Posterior vena cava (tissue), 2 donors: ENCODE data around the gene CHP1. TPM values are rescaled to one million over a fixed set of nuclear protein-coding genes. Genes with fewer than 3 reads are reported as not detected.
"Not testable (repeated sequence)": the region's sequence is repeated elsewhere in the genome, so short reads cannot be mapped to it uniquely, and the experiment has no call there.

ENCODE experiments used
- DNase-seq: peaks from one replicate; pipeline ENCODE4 v3.0.0-alpha.2; 2020; ENCODE audit warnings: low spot score
- intact Hi-C, 2 donors: fragments of 100-400 bp; cut with DNase I; formaldehyde crosslinking; loops; one replicate each; pipeline versions ENCODE4 v1.14.1 to v1.14.2; 2022 to 2023
- long read RNA-seq, 2 donors: library from polyadenylated mRNA; unstranded; transcript quantifications; one replicate each; pipeline ENCODE4 v2.0.0, GENCODE V29; 2020 to 2021
- total RNA-seq, 2 donors: library from RNA; stranded (reverse); fragmentation: NEBNext Ultra II Directional; extraction: Animal tissue kit (Norgen Biotek cat#: 25700); gene quantifications; one replicate each; pipeline ENCODE4 v1.2.1, GENCODE V29; 2021
- donor health status: DM: yes; HTN: yes; CAD: no.
- donor health status: DM: yes; HTN: yes; CAD: no.

CHP1 gene
- 10 to 100 TPM; 66.9 to 73.8 TPM for total RNA-seq
- long read RNA-seq, donor 1, partial matches to known transcripts, result 0 of 2 reads
- long read RNA-seq, donor 1, other reads (novel, unspliced or antisense), result 2 of 2 reads
- long read RNA-seq, donor 2, partial matches to known transcripts, result 3 of 17 reads
- long read RNA-seq, donor 2, other reads (novel, unspliced or antisense), result 13 of 17 reads

DNA sequence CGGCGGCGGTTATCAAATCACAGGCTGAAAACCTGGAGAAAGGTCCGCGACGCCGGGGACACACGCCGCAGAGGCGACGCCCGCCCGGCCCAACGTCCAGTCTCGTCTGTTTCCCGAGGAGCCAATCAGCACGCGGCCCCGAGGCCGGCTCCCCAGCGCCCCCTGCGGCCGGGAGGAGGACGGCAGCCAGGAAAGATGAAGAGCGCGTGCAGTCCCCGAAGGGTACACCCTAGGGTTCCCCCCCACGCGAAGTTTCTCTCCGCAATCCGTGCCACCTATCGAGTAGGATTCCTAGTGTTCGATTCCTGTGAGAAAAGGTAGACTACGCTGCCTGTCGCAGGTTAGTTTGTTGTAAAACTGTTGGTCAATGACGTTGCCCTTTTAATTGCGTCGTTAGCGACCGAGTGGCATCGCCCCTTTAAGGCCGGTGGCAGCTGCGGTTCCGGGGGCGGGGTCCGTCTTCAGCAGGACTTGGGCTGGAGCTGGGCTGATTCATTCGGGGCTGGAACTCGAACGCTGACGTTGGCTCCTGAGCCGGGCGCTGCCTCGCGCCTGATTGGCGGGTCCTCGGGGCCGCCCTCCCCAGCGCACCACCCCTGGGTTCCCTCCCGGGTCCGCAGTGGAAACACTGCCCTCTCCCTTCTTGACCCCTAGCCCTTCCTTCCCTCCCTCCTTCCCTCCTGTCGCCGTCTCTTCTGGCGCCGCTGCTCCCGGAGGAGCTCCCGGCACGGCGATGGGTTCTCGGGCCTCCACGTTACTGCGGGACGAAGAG, at the start of gene CHP1, which contains the start of gene EXD1:
Gene CHP1 (plus strand): TSS at position 619 of the 772 bp plus-strand sequence. CDS start 115 bp downstream, at position 734.
Gene EXD1 (minus strand): TSS at position 108 of the 772 bp plus-strand sequence. CDS start 4,182 bp downstream, outside the sequence.
- intact Hi-C loops, result no loop called here
- peak; percentile 99 for DNase-seq

DNA sequence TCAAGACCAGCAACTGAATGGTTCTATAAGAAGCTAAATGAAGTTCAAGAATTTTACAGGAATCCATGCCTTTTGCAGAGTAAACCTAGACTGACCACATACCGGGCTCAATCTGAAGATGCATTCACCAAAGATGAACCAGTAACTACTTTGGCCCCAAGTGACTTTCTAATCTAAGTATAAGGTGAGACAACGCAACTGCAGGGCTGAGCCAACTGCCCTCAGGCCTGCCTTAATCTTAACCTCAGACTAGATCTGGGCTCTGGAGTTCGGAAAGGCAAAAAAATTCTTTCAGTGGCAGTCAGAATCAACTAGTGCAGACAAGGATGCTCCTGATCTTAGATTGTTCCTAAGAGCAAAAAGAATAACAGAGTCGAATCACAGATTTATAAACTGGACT, 48.8 kb upstream of the CHP1 start:
- no peak for DNase-seq
- intact Hi-C loops, result loop anchor here (1.0 to 10.0 kb wide), 3 partner anchors 15 to 325 kb away; no protein-coding TSS in a partner anchor

DNA sequence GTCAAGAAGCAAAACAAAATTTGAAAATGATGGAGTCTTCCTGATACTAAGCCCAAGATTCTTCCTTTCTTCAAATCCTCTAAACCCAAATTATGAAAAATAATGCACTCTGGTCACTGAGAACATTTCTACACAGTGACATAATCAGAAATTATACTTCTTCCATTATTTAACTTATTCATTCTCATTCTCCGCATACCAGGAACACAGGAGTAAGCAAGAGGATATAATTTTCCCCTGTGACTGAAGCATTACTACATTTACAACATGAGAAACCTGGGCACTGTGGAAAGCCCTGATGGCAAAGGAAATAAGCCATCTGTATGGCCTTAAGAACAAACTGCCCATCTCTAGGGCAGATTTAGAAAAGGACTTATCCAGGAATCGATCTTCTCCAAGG, 47.5 kb upstream of the CHP1 start:
- intact Hi-C loops, result loop anchor here (5.0 to 10.0 kb wide), 2 partner anchors 279 to 326 kb away; no protein-coding TSS in a partner anchor
- no peak for DNase-seq

DNA sequence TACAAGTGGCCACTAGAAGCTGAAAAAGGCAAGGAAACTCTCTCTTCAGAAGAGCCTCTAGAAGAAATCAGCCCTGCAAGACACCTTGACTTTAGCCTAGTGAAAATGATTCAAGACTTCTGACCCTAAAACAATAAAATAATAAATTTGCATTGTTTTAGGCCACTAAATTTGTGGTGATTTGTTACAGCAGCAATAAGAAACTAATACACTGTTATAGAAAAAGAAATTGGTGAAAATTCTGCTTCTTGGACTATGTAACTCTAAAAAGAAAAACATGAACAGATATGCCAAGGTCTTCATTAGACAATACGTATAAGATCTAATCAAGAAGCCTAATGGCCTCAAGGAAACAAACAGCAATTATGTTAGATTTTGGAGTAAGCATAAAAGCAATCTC, 36.6 kb upstream of the CHP1 start:
- intact Hi-C loops, result no loop called here
- no peak for DNase-seq

DNA sequence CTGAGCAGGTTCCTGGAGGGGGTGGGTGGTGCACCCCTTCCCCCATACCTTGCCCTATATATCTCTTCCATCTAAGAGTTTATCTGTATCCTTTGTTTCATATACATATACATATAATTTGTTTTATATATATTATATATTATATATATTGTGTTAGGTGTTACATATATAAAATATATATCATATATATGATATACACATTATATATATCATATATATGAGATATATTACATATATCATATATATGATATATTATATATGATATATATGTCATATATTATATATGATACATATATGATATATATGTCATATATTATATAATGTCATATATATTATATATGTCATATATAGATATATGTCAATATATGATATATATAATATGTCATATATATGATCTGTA, 31.6 kb upstream of the CHP1 start:
- no peak for DNase-seq
- intact Hi-C loops, result no loop called here

DNA sequence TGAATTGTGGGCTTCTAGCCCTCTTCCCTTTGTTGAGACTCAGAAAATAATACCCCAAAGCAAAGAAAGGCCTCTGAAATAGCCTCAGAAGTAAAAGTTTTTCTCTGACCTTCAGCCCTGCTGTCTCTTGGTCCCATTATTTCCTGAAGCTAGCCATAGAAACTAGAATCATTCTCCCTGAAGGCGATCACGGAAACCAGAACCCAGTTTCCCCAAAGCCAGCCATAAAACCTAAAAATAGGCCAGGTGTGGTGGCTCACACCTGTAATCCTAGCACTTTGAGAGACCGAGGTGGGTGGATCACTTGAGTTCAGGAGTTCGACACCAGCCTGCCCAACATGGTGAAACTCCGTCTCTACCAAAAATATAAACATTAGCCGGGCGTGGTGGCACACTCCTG, 27.7 kb upstream of the CHP1 start:
- DNase-seq, result no peak
- intact Hi-C loops, result no loop called here

DNA sequence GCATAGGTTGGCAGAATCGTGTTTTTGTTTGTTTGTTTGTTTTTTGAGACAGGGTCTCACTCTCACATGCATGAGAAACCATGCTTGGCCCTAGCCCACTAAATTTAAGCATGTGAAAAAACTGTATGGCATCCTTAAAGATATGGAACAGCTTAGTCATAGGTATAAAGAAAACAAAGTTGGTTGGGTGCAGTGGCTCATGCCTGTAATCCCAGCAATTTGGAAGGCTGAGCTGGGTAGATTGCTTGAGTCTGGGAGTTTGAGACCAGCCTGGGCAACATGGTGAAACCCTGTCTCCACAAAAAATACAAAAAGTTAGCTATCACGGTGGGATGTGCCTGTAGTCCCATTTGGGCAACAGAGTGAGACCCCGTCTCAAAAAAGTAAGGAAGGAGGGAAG, 25.8 kb upstream of the CHP1 start:
- intact Hi-C loops, result no loop called here

DNA sequence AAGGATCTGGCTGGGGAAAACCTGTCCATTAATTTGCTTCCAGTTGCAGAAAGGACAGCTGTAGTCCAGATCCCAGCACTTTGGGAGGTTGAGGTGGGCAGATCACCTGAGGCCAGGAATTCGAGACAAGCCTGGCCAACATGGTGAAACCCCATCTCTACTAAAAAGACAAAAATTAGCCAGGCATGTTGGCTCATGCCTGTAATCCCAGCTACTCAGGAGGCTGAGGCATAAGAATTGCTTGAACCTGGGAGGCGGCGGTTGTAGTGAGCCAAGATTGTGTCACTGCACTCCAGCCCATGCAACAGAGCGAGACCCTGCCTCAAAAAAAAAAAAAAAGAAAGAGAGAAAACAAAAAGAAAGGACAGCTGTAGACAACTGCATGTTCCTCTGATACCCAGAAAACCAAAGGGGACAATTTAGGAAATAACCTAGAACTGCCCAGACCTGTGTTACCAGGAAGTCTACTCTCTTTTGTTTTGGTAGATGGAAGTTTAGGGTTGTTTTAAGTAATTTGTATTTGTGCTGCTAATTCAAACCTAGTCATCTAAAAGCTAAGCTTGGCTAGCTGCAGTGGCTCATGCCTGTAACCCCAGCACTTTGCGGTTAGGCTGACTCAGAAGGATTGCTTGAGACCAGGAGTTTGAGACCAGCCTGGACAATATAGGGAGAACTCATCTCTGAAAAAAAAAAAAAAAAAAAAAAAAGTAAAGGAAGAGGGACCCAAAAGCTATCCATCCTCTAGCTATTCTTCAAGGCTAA, 23.2 kb upstream of the CHP1 start:
- DNase-seq, result no peak
- intact Hi-C loops, result no loop called here

More for the DNA sequence above, 25.8 kb upstream of the CHP1 start:
- no peak for DNase-seq

DNA sequence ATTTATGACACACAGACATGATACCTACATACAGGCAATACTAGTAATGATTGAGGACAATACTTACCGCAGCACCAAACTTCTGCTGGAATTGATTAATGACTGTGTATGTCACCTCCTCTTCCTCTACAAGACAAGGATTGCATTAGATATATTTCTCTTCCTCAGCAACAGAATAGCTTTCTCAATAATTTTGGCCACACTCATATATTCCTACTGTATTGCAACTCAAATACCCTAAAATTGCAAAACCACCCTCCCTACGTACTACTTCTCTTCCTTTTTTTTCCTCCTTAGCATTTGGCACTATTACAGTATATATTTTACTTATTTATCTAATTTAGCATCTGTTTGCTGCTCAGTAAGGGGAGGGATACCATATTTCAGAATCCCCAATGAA, 15.4 kb upstream of the CHP1 start:
- intact Hi-C loops, result no loop called here
- no peak for DNase-seq

DNA sequence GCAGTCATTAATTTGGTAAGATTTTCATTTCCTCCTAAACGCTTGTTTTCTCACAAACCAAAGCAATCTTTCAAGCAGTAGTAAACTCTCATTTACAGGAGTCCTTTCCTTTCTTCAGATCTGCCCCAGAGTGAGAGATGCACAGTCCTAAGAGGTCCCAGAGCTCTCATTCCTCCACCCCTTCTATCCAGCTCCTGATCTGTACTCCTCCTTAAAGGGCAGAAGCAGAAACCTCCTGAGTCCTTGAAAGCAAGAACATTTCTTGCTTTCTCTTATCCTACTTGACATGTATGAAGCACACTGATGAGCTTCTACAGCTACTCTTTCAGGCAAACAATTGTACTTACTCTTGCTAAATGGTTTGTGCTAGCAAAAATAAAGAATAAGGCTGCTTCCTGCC, 12.2 kb upstream of the CHP1 start:
- intact Hi-C loops, result no loop called here
- no peak for DNase-seq

DNA sequence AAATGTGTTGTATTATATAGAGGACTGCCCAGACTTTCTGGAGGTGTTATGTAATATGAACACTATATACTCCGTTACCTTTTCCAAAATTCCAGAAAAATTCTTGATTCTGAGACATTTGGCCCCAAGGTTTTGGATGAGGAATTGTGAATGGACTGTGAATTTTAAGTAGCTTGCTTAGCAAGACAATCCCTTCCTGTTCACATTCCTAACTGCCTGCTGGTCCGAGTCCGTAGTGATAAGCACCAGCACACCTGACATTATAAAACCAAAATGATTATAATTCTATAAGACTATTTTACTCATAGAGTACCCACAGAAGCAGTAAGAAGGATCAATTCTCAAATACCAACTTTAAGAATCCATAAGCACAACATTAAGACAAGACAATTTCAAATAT, 11.7 kb upstream of the CHP1 start:
- intact Hi-C loops, result no loop called here
- DNase-seq, result no peak

DNA sequence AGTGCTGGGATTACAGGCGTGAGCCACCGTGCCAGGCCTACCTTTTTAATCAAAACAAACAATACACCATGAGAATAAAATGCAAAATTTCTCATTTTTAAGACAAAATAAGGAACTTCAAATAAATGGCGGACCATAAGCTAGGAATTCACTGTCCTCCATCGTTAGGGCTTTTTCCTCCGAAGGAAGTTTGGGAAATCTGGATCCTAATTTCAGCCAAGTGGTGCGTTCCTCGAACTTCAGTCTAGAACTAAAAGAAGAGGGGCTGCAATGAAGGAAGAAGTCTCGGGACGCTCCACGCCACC, 771 bp upstream of the CHP1 start:
- DNase-seq, result no peak
- intact Hi-C loops, result no loop called here

DNA sequence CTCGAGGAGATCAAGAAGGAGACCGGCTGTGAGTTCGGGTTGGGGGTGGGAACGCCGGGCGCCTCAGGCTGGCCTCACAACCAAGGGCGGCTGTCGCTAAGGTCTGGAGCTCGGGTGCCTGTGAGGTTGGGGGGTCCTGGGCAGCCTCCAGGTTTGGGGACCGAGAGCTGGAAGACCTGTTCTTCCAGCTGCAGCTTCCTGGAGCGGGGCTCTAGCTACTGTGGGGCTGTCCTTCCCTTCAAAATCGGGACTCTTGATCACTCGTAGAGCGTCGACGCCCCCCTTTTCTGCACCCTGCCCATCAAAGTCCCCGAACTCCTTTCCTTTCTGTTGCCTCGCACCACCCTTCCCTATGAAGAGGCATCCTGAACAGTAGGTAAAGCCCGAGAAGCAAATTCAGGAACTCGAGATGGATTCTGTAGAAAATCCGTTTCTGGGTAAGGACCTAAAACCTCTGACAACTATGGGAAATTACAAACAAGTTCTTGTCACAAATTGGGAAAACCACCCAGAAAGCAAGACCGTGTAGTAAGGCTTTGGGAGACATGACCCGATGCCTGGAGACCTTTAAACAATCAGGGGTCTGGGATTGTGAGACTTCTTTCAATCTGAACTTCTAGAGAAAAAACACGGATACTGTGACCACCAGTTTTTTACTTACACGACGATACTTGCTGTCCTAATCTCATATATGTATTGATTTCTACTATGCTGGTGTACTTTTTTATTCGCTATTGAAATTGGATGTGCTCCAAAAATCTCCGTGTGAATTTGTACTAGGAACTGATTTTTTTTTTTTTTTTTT, 556 bp downstream of the CHP1 start:
- intact Hi-C loops, result no loop called here
- no peak for DNase-seq

DNA sequence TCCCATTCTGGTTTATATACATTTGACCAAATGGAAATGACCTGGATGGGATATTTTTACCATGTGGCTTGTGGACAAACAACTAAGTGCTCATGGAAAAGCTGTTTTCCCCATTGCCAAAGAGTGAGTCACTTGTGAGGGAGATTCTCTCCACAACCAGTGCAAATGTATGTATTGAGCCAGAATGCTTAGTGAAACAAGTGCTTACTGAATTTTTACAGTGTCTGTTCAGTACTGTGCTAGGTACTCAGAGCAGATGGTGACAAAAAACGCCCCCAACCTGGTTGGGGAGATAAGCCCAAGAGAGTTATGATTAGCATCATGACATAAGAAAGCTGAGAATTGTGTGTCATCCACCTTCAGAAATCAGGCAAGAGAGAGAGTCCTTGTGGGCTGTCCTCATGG, 2.3 kb downstream of the CHP1 start:
- intact Hi-C loops, result no loop called here

DNA sequence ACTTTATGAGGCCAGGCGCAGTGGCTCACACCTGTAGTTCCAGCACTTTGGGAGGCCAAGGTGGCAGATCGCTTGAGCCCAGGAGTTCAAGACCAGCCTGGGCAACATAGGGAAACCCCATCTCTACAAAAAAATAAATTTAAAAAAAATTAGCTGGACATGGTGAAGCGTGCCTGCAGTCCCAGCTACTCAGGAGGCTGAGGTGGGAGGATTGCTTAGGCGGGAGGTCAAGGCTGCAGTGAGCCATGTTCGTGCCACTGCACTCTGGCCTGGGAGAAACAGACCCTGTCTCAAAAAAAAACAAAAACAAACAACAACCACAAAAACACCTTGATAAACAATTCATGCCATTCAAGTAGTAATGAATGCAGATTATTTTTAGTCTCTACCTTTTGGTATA, 4.2 kb downstream of the CHP1 start:
- DNase-seq, intact Hi-C loops: not testable (repeated sequence)

More for the DNA sequence above, 2.3 kb downstream of the CHP1 start:
- no peak for DNase-seq

DNA sequence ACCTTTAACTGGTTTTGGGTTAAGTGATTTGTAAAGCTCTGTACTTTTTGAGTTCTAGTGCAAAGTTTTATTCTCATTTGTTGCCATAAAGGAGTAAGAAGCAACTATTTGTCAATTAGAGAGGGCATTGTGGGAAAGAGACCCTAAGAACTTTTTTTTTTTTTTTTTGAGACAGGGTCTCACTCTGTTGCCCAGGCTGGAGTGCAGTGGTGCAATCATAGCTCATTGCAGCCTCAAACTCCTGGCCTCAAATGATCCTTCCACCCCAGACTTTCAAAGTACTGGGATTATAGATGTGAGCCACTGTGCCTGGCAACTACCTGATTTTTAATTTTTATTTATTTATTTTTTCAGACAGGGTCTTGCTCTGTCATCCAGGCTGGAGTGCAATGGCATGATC, 4.9 kb downstream of the CHP1 start:
- no peak for DNase-seq
- intact Hi-C loops, result no loop called here

DNA sequence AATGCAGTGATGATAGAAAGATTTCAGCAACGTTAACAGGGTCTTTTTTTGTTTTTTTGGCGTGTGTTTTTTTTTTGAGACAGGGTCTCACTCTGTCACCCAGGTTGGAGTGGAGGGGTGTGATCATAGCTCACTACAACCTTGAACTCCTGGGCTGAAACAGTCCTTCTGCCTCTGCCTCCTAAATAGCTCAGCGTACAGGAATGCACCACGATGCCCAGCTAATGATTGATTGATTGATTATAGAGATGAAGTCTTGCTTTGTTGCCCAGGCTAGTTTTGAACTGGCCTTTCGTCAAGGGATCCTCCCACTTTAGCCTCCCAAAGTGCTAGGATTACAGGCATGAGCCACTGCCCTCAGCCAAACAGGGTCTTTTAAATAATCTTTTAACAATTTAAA, 7.0 kb downstream of the CHP1 start:
- intact Hi-C loops, result no loop called here
- no peak for DNase-seq

DNA sequence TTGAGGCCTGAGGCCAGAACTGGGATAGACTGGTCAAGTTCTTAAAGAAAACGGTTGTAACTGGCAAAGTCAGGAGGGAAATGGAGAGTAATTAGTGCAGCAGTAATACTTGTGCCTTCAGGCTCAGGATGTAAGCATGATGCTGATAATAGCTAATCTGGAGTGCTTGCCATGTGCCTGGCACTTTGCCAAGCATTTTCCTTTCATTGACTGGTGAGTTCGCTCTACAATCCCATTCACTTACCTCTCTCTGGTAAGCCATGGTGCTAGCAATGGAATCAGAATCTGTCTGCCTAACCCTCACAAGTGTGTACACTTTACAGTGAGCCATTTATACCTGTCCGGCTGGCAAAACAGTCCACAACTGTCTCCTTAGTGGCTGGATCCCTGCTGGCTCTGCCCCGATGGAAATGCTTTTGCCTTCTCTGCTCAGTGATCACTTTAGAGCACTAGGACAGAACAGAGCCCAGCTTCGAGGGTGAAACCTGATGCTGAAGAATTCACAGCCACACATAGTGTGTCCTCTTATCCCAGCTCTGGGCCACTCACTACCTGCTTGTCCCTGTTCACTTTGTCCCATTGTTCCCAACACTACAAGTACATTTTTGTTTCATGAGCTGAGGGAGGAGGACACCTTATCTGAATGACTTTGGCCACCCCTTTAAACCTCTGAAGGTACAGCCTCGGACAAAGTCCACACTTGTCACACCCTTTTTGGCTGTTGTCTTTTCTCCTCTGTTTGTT, 10.3 kb downstream of the CHP1 start:
- intact Hi-C loops, result no loop called here
- DNase-seq, result no peak

DNA sequence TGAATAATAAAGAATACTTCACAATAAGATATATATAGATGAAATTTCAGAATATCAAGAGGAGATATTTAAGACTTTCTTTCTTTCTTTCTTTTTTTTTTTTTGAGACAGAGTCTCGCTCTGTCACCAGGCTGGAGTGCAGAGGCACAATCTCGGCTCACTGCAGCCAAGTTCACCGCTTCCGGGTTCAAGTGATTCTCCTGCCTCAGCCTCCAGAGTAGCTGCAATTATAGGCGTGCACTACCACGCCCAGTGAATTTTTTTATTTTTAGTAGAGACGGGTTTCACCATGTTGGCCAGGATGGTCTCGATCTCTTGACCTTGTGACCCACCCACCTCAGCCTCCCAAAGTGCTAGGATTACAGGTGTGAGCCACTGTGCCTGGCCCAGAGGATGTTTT, 19.7 kb downstream of the CHP1 start:
- DNase-seq, intact Hi-C loops: not testable (repeated sequence)
